Gastroesophageal sphincter (tissue), 4 donors: ENCODE results near the gene FGFR1OP2. TPM values are rescaled to one million over a fixed set of nuclear protein-coding genes. Genes with fewer than 3 reads are reported as not detected.

ENCODE experiments used
- ATAC-seq: fragments of 150-250 bp; one replicate; pipeline ENCODE4 v1.9.1; 2016; ENCODE audit warnings: mild to moderate bottlenecking, moderate library complexity
- H3K27ac ChIP-seq, 4 donors: fragments of 200-600 bp; sonication (generic) in 3 of 4; 1 replicate in 3 of 4; 2 replicates in 1 of 4; pipeline ENCODE4 v1.5.1; 2016 to 2019
- H3K27me3 ChIP-seq: fragments of 200-600 bp; sonication (generic); one replicate; pipeline ENCODE4 v1.5.1; 2019
- H3K36me3 ChIP-seq, 2 donors: fragments of 200-600 bp; sonication (generic); one replicate each; pipeline ENCODE4 v1.5.1; 2019; ENCODE audit warnings: control low read depth in 1 of 2
- H3K4me1 ChIP-seq, 3 donors: fragments of 200-600 bp; sonication (generic); 1 replicate in 2 of 3; 2 replicates in 1 of 3; pipeline ENCODE4 v1.5.1; 2016 to 2019; ENCODE audit warnings: control low read depth in 2 of 3
- H3K4me3 ChIP-seq, 2 donors: fragments of 200-600 bp; sonication (generic); one replicate each; pipeline ENCODE4 v1.5.1; 2019; ENCODE audit warnings: mild to moderate bottlenecking in 1 of 2, moderate library complexity in 1 of 2
- H3K9me3 ChIP-seq, 3 donors: fragments of 200-600 bp; sonication (generic); one replicate each; pipeline ENCODE4 v1.5.1; 2017 to 2019; ENCODE audit warnings: control low read depth in 2 of 3
- CTCF ChIP-seq, 4 experiments: fragments of 200-600 bp in 2 of 4; fragments of 450-650 bp in 2 of 4; sonication (generic) in 1 of 4; IDR thresholded peaks; one replicate each; pipeline ENCODE4 v1.5.1; 2017 to 2019; ENCODE audit warnings: antibody characterized with exemption in 4 of 4, mild to moderate bottlenecking in 2 of 4, moderate library complexity in 2 of 4
- EP300 ChIP-seq: sonication (generic); formaldehyde crosslinking; IDR thresholded peaks from one replicate; pipeline ENCODE4 v1.6.1; 2017; ENCODE audit warnings: antibody characterized with exemption, mild to moderate bottlenecking
- POLR2A ChIP-seq, 2 donors: fragments of 450-650 bp; IDR thresholded peaks; one replicate each; pipeline ENCODE4 v1.6.1; 2017; ENCODE audit warnings: antibody characterized with exemption in 2 of 2, mild to moderate bottlenecking in 2 of 2, moderate library complexity in 1 of 2
- POLR2AphosphoS5 ChIP-seq: sonication (generic); formaldehyde crosslinking; IDR thresholded peaks from one replicate; pipeline ENCODE4 v1.6.1; 2017; ENCODE audit warnings: antibody characterized with exemption
- WGBS, 2 donors: methylation state at CpG; one replicate each; pipeline ENCODE4 v1.1.5; 2018; ENCODE audit warnings: low coverage in 1 of 2; 5-methylcytosine and 5-hydroxymethylcytosine counted together
- total RNA-seq, 4 donors: library from RNA; depleted of rRNA; stranded (reverse); fragments of >200 nt; gene quantifications; one replicate each; pipeline ENCODE4 v1.1.0, GENCODE V29; 2016

Gene FGFR1OP2
- total RNA-seq, 4 donors from 2014 or later = 57.7 to 127 (median 75.1) TPM

GRCh38 chr12:27014085-27014858, 76.0 kb downstream of the FGFR1OP2 start, which contains the start of gene TM7SF3:
Gene TM7SF3, minus strand, starts transcription at chr12:27014384. Its CDS starts 216 bp downstream, at chr12:27014168.
- peaks cover 9 to 52% (median 21%) of the 10 kb centered on the region in 3 donors for H3K4me1 ChIP-seq
- no peaks in the 10 kb centered on the region for H3K9me3 ChIP-seq
- peak; percentile 96 for ATAC-seq
- H3K27ac ChIP-seq = peak within 1 kb of the TSS; percentile 92 to 93 (median 92)
- WGBS, 2 donors = 0 to 5% methylated on average over 4 to 9 of the region's 71 CpGs
- H3K4me3 ChIP-seq = peak within 1 kb of the TSS; percentile 68 to 90
- H3K36me3 ChIP-seq = no peaks in the 10 kb centered on the region
- H3K27me3 ChIP-seq = no peaks in the 10 kb centered on the region
- TF ChIP-seq POLR2AphosphoS5 (peak; percentile 70), CTCF (IDR thresholded peaks at IDR 0.05) (peak; percentile 93 to 98 (median 95)), EP300 (no peak), POLR2A (IDR thresholded peaks at IDR 0.05) (peak; percentile 60 to 63)

- WGBS, 2 donors = 17 to 49% methylated on average over 9 to 12 of the region's 12 CpGs
- peaks cover 4 to 51% (median 21%) of the 10 kb centered on the region in 3 donors for H3K4me1 ChIP-seq
- H3K9me3 ChIP-seq = no peaks in the 10 kb centered on the region
- H3K4me3 ChIP-seq = peak overlapping the region; percentile 68 to 90
- H3K36me3 ChIP-seq = no peaks in the 10 kb centered on the region
- H3K27ac ChIP-seq = peak overlapping the region; percentile 92 to 93 (median 92)
- ATAC-seq = no peak
- TF ChIP-seq CTCF (IDR thresholded peaks at IDR 0.05) (no peak), POLR2AphosphoS5 (no peak), EP300 (no peak), POLR2A (IDR thresholded peaks at IDR 0.05) (no peak)
- H3K27me3 ChIP-seq = no peaks in the 10 kb centered on the region
Measured at GRCh38 chr12:27014859-27015729, 76.8 kb downstream of the FGFR1OP2 start.

- Histone ChIP-seq H3K27me3 (no peaks in the 10 kb centered on the region), H3K9me3 (no peaks in the 10 kb centered on the region), H3K27ac (peak overlapping the region in 3 of 4 donors; percentile 92 to 93 (median 92)), H3K4me3 (no peak overlapping the region), H3K4me1 (peaks cover 4 to 45% (median 21%) of the 10 kb centered on the region in 3 donors), H3K36me3 (no peaks in the 10 kb centered on the region)
- no peak for ATAC-seq
- TF ChIP-seq POLR2A (IDR thresholded peaks at IDR 0.05) = no peak
- TF ChIP-seq CTCF (IDR thresholded peaks at IDR 0.05) = peak in 3 of 4 experiments; percentile 28 to 51 (median 43)
- TF ChIP-seq EP300 = no peak
- TF ChIP-seq POLR2AphosphoS5 = no peak
- WGBS, 2 donors = 9 to 29% methylated on average over 2 of the region's 2 CpGs
Measured at GRCh38 chr12:27015730-27016076, 77.4 kb downstream of the FGFR1OP2 start.

Other genes starting within 250 kb of the FGFR1OP2 start
- gene ITPR2, start 105.3 kb upstream of the FGFR1OP2 start, total RNA-seq = 10 to 100 TPM; 30.8 to 63.0 (median 44.4) TPM
- gene INTS13, start 489 bp upstream of the FGFR1OP2 start, total RNA-seq = 10 to 100 TPM; 12.4 to 41.6 (median 32.5) TPM
- gene TM7SF3, start 75.9 kb downstream of the FGFR1OP2 start, total RNA-seq = 10 to 100 TPM; 40.1 to 87.5 (median 64.4) TPM
- 10 to 100 TPM; 56.6 to 87.8 (median 63.4) TPM for gene MED21, start 84.1 kb downstream of the FGFR1OP2 start, total RNA-seq
- gene C12orf71, start 144.1 kb downstream of the FGFR1OP2 start, total RNA-seq = not detected